Daoy (cell line): ENCODE measurements around the gene SIRT7. TPM values are rescaled to one million over a fixed set of nuclear protein-coding genes. Genes with fewer than 3 reads are reported as not detected.

Source experiments
- DNase-seq: peaks from one replicate; pipeline ENCODE4 v3.0.0-alpha.2; 2015; ENCODE audit warnings: low read depth
- total RNA-seq: library from RNA; depleted of rRNA; stranded (reverse); fragments of >200 nt; shearing (Covaris generic); gene quantifications from 2 replicates; pipeline ENCODE4 v1.2.3, GENCODE V29; 2014

The SIRT7 gene
- total RNA-seq, 1 experiment from 2014 or later: 30.5 TPM

DNA sequence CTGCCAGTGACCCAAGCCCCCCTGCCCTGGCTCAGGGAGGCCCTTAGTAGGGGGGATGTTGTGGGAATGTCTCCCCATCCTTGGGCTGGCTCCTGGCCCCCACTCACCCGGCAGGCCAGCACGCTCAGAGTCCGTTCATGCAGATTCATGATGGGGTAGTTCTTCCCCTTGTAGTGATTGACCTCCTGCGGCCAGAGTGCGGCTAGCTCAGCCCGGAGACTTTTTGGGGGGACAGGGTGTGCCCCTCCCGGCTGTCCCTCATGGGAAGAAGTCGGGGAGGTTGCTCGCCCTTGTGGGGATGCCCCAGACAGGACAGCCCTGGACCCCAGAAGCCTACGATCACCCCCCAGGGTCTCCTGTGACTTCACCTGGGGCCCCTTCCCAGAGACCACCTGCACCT lies 12.0 kb downstream of the SIRT7 start:
- no peak for DNase-seq

DNA sequence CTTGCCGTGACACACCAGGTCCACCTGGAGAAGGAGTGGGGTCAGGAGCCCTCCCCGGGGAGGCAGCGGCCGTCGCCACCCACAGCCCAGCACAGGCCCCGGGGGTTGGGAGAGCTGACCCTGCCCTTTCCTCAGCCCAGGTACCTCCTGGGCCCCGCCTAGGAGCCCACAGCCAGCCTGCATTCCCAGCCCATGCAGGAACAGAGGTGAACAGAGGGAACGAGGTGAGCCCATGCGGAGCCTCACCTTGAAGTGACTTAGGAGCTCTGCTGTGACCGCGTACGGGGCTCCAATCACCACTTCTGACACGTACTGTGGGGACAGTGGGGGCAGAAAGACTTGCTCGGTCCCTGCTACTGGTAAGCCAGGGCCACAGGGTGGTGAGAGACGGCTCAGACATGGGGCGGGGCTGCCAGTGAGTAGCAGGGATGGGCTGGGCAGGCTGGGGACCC lies 12.5 kb downstream of the SIRT7 start:
- DNase-seq: no peak

DNA sequence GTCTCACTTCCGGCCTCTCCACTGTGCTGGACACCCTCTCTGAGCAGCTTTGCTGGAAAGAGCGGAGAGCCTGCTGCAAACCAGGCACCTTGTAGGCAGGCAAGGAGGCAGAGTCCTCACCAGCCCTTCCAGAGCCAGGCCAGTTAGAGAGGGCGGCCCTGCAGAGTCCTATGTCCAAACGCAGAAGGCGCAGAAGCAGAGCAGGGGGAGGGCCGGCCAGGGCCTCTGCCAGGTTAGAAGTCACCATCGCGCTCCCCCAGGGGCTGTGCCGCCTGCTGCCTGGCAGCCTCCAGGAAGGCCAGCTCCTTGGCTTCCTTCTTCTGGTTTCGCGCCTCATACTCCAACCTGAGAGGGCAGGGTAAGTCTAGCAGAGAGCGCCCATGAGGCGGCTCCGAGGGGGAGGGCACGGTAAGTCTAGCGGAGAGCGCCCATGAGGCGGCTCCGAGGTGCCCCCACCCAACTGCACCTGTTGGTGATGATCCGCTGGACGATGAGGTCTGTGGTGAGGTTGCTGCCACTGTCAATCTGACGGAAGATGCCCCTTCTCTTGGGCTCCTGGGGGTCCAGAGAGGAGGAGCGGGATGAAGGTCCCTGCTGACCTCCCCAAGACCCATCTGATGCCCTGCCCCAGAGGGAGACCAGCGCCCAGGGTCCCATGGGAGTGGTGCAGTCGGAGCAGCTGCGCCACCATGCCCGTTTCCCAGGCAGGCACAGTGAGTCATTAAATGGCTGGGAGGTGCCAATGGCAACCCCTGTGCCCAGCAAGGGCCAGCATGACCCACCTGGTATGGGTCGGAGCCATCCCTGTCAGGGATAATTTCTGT lies 13.2 kb downstream of the SIRT7 start:
- no peak for DNase-seq

DNA sequence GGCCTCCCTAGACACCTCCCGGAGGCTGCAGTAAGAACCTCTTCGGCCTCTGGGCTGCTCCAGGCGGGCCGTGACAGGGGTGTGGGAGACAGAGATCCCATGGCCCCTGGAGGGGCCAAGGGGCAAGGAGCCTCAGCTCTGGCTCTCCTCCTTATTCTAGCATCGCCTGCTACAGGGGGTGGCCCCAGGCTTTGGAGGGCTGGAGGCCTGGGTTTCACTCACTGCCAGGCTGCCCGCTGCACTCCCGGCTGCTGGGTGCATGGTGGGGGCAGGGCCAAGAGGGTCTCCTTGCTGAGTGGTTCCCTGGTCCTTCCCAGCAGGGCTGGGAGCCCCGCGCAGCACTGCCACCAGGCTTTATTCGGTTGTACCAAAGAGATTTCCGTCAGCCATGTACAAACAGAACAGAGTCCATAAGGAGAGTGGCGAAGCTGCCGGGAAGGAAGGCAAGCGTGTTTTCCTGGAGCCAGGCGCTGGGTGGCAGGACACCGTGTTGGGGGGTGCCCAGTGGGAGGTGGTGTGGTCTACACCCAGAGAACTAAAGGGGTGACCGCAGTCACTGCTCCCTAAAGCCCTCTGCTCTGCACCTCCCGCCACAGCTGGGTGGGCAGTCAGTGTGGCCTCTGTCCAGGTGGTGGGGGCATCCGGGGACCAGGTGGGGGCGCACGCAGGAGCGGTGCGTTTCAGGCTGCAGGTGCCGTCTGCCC lies 13.9 kb downstream of the SIRT7 start:
- no peak for DNase-seq

DNA sequence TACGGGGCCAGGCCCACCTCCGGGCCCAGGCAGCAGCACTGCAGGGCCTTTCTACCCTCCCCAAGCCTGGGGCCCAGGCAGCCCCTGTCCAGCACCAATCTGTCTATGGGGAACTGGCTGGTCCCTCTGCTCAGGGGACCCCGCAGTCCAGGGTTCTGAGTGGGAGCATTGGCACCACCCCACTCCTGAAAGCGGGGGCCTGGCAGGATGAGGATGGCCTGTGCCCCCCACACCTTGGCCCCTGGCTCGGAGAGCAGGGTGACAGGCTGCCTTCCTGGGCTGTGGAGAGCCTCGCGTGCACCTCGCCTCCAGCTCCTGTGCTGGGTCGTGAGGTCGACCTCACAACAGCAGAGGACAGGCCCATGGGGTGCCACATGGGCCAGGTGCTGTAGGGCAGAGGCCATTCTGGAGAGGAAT lies 14.6 kb downstream of the SIRT7 start:
- no peak for DNase-seq

DNA sequence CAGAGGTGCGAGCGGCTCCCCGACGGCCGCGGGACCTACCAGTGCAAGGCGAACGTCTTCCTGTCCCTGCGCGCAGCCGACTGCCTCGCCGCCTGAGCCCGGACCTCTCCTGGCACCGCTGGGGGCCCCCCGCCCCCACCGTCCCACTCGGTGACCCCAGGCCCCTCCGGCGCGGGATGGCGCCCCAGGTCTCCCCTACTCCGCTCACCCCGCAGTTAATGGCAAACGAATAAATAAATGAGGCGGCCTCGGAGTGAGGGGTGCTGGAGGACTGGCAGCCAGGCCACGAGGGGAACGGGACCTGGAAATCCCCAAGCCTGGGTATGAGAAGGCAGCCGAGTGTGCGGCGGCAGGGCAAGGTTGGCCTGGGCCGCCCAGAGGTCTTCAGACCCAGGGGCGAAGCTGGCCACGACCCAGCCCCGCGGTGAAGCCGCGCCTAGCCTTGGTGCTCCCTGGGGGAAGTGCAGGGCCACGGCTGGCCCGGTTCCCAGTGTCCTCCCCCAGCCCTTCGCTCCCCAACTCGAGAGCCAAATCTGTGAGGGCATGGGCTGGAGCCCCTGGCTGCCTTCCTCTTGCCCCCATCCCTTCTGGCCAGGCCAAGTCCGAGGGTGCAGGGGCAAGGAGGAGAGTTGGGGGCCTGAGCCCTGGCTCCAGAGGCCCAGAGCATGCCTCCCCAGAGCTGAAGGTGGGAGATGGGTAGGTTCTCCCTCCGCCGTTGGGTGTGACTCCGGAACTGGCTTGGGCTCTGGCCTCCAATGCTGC lies 15.1 kb downstream of the SIRT7 start:
- DNase-seq: no peak

DNA sequence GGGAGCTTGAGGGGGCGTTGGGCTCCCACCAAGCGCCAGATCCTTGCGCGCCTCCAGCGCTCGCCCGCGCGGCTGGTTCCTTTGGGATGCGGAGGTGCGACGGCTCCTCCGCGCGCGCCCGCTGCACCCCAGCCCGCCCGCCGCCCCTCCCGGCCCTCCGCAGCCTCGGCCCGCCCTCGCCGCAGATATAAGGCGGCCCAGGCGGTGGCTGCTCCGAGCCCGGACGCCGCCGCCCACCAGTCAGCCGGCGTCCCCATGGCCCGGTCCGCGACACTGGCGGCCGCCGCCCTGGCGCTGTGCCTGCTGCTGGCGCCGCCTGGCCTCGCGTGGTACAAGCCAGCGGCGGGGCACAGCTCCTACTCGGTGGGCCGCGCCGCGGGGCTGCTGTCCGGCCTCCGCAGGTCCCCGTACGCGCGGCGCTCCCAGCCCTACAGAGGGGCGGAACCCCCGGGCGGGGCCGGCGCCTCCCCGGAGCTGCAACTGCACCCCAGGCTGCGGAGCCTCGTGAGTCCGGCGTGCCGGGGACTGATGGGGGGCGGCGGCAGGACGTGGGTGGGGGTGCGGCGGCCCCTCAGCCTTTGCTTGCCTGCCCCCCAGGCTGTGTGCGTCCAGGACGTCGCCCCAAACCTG lies 15.8 kb downstream of the SIRT7 start, which contains the start of gene NPB:
NPB (plus strand) TSS at position 216 of the 630 bp plus-strand sequence; CDS start at position 256, 40 bp downstream.
- DNase-seq: no peak

DNA sequence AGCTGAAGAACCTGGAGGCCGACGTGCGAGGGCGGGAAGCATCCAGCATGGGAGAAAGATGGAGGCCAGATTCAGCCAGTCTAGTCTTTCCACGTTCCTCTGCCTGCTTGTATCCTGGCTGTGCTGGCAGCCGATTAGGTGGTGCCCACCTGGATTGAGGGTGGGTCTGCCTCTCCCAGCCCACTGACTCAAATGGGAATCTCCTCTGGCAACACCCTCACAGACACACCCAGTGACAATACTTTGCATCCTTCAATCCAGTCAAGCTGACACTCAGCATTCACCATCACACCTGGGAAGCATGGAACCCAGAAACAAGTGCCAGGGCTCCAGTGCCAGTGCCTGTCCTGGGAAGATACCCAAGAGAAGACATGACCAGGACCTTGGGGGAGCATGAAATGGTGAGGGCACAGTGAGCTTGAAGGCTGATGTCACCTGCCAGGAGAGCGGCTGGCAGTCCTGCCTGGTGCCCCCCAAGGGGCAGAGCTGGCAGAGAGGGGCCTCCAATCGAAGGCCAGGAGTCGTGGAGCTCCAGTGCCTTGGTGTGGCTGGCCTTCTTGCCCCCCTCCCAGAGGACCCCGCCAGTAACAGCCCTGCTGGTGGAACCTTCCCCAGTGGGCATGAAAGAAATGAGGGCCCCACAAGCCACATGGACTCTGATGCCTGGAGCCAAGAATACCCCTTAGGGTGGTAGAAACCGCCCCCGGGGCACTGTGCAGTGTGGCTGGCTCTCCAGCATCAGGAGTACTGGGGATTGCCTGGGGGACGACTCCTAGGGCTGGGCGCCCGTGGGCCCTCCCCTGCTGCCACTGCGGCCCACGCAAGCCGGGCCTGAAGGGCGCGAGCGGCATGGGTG lies 16.6 kb downstream of the SIRT7 start:
- no peak for DNase-seq

DNA sequence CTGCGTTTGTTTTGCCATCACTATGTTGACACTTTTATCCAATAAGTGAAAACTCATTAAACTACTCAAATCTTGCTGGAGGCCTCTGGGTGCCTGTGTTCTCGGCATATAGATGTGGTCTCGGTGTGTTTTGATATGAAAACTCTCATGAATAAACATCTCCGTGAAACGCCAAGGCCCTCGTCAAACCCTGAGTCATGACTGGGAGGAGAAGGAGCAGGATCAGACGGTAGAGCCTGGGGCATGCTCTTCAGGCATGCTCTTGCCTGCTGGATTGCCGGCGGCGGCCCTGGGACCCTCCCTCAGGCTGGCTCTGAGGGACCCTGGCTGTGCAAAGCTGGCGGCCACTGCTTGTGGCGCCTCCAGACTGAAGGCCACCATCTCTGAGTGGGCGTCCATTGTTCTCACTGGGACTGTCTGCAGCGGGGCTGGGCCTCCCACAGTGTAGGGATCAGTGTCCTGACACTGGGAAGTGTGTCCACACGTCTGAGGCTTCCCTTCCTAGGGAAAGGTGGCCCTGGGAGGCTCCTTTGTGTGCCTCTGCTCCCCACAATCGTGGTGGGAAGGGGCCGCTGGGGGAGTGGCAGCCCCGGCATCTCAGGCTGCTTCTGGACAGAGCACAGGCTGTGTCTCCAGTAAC lies 17.7 kb downstream of the SIRT7 start:
- DNase-seq: no peak

DNA sequence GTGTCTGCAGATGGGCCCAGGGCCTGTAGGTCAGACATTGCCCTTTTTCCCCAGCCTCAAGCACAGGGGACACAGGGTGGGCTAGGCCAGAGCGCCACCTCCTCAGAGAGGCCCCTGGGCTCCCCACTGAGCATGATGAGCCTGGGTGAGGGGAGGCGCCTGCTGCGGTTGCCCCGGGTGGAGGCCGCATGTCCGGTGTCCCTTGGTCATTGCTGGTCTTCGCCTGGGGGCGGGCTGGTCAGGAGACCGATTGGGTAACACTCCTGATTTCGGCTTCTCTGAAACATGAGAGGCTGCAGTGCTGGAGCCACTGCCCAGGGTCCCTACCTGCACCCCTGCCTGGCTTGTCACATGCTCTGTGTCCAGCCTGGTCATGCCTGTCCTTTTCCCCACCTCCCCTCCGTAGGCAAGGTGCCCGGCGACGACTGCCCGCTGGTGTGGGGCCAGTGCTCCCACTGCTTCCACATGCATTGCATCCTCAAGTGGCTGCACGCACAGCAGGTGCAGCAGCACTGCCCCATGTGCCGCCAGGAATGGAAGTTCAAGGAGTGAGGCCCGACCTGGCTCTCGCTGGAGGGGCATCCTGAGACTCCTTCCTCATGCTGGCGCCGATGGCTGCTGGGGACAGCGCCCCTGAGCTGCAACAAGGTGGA lies 18.3 kb downstream of the SIRT7 start:
- no peak for DNase-seq

DNA sequence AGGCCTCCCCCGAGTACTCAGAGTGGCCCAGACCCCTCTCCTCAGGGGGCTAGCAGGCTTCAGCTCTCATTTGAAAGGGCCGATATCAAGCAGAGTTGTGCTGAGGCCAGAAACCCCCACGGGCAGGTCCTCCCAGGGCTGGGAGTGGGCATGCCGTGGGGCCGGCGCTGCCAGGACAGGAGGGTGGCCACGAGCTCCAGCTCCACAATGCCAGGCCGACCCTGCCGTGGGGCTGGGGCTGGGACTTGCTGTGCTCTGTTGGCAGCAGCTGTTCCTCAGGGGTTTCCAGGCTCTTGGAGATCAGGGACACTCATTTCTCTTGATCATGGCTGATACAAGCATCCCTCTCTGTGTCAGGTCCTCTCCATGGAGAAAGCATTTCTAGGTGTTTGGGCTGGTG lies 19.1 kb downstream of the SIRT7 start:
- no peak for DNase-seq

DNA sequence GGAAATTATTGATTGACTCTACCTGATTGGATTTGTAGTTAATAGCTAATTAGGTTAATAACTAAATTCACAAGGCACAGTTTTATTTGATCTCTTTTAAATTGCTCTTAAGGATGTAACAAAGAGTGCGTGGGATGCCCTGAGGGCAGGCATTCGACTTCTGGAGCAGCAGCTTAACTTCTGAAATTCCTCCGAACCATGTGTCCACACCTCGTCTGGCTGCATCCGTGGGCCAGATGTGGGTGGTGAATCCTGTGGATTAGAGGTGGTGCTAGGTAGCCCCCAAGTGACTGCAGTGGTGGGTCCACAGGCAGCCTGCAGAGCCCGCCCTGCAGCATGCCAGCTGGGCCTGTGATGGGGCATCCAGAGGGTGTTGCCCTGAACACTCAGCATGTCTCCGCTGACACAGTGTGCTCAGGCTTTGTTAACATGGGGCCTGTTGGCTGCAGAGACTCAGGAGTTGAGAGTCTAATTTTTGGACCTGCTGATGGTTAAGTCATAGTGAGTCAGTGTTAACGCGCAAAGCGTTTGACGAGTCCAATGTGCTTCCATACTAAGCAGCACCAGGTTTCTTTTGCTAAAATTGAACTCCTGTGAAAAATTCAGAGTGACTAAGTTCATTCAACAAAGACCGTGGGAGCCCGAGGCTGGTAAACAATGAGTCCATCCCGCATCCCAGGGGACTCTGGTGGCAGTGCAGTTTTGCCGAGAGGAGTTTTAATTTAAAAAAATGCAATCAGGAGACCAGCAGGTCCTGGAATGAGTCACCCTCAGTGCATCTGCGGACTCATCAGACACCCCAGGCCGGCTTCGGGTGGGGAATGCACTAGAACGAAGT lies 19.7 kb downstream of the SIRT7 start:
- DNase-seq: peak; percentile 94

DNA sequence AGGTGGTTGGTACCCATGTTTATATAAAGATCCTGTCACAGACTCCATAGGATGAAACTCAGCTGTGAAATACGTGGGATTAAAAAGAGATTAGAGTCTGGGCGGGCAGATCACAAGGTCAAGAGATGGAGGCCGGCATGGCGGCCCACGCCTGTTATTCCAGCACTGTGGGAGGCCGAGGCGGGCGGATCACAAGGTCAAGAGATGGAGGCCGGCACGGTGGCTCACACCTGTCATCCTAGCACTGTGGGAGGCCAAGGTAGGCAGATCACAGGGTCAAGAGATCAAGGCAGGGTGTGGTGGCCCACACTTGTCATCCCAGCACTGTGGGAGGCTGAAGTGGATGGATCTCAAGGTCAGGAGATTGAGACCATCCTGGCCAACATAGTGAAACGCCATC lies 22.6 kb downstream of the SIRT7 start:
- DNase-seq: no peak

DNA sequence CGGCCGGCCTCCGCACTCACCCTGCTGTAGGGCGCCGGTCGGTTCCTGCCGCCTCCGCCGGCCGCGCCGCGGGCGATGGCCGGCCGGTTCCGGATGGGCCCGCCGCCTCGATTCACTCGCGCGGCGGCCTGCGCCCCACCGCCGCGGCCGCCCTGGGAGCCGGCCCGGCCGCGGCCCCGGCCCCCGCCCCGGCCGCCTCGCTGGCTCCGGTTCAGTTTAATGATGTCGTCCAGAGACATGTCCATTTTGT lies 26.7 kb downstream of the SIRT7 start:
- no peak for DNase-seq

DNA sequence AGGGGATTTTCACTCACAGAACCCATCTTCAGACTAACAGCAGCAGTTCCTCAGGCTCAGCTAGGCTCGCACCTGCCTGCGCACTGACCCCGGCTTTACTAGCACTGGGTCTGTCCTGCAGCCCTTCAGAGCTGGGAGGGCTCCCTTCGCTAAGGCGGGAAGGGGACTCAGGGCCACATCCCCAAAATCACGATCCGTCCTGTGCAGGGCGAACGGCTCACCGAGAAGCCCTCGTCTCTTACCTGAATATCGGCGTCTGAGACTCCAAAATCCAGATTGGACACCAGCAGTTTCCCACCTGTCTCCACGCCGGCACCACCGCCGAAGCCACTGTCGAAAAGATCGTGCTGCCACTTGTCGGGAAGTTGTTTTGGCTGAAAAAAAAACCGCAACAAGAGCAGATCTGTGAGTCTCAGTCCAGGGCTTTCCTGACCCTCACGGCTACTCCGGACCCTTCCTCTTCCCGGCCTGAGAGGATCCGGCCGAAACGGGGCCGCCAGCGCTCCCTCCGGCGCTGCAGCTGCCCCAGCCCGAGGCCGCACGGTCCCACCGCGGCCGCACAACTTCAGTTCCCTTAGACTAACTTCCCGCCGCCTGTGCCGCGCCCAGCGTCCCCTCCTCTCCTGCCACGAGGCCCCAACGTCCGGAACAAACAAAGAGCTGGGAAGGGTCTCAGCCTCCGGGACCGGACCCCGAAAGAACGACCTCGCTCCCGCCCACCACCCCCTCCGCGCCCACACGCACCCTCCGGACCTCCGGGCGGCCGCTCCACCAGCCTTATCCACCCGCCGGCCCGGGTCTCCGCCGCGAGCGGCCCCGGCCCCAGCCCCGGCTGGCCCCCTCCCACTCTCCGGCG lies 27.3 kb downstream of the SIRT7 start:
- DNase-seq: no peak

DNA sequence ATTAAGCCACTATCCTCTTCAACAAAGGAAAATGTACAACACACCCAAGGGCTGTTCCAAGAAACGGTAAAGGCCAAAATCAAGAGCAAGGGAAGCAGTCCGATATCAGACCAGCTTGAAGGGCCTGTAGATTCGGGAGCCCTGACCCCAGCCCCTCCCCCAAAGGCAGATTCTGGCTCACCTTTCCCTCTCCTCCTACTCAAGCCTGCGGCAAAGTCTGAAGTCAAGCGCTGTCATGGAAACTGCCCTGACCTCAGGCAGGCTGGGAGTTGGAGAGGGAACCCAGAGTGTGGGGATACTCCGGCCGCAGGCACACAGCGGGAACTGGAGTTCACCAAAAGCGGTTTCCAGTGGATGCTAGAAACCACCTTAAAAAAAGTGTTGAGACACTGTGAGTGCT lies 28.4 kb downstream of the SIRT7 start:
- DNase-seq: no peak

DNA sequence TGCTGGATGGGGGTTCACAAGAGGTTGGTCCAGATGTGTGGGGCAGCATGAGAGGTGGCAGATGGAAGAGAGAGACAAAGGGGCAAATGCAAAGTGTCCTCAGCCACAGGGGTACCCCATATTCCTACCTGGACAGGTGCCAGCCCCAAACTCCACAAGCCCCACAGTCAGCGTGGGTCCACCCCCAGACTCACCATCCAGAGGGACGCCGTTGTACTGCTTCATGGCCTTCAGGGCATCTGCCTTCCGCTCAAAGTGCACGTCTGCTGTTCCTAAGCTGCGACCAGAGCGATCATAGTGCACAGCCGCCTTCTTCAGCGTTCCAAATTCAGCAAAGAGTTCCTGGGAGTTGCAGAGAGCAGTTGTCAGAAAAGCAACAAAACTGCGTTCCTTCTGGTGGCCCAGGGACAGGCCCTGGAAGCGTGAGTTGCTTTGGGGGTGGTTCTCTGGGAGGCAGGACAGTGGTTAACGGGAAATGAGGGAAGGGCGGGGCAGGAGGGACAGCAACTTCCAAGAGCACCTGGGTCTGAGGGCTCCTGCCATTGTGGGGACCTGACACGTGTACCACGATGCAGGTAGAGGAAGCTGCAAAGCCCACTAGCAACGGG lies 28.9 kb downstream of the SIRT7 start:
- no peak for DNase-seq
